OCI-LY7 (cell line): ENCODE data around the gene CHCHD6.

Experiments
- EZH2phosphoT487 ChIP-seq: fragments of 200-600 bp; sonication (generic); IDR thresholded peaks from 2 replicates; pipeline ENCODE4 v1.6.1; 2018; ENCODE audit warnings: low read depth, borderline replicate concordance, mild to moderate bottlenecking, mixed run types, antibody characterized with exemption, low read length, moderate library complexity, mixed read lengths
- TF ChIP-seq, protein P1 (sequence below): fragments of 200-600 bp; sonication (generic); conservative IDR thresholded peaks from 2 replicates; pipeline ENCODE4 v1.5.1; 2014; ENCODE audit warnings: mild to moderate bottlenecking, antibody characterized with exemption, low read length, moderate library complexity, mixed read lengths

DNA sequence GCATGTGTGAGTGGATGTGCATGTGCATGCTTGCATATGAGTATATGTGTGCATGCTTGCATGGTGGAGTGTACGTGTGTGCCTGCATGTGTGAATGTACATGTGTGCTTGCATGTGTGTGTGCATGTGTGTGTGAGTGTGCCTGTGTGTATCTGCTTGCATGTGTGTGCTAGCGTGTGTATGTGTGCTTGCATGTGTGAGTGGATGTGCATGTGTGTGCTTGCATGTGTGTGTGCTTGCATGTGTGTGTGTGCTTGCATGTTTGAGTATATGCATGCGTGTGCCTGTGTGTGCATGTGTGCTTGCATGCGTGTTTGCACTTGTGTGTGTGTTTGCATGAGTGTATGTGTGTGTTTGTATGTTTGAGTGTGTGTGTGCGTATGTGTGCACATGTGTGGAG lies 274.3 kb downstream of the CHCHD6 start:
- TF ChIP-seq, protein P1, sequence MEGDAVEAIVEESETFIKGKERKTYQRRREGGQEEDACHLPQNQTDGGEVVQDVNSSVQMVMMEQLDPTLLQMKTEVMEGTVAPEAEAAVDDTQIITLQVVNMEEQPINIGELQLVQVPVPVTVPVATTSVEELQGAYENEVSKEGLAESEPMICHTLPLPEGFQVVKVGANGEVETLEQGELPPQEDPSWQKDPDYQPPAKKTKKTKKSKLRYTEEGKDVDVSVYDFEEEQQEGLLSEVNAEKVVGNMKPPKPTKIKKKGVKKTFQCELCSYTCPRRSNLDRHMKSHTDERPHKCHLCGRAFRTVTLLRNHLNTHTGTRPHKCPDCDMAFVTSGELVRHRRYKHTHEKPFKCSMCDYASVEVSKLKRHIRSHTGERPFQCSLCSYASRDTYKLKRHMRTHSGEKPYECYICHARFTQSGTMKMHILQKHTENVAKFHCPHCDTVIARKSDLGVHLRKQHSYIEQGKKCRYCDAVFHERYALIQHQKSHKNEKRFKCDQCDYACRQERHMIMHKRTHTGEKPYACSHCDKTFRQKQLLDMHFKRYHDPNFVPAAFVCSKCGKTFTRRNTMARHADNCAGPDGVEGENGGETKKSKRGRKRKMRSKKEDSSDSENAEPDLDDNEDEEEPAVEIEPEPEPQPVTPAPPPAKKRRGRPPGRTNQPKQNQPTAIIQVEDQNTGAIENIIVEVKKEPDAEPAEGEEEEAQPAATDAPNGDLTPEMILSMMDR = no peak
- no peak for TF ChIP-seq EZH2phosphoT487
